GM23338 (cell line): Measurements from ENCODE around the gene RGSL1. TPM values are rescaled to one million over a fixed set of nuclear protein-coding genes. Genes with fewer than 3 reads are reported as not detected.

Experiments used
- ATAC-seq: fragments of 200-7000 bp; cut with Tn5 transposase; 3 replicates; pipeline ENCODE4 v1.9.1; 2020
- DNase-seq: peaks from one replicate; pipeline ENCODE4 v3.0.0-alpha.2; 2015; ENCODE audit warnings: low spot score
- H2AFZ ChIP-seq: fragments of 200-600 bp; sonication (generic); 2 replicates; pipeline ENCODE4 v1.8.0; 2016; ENCODE audit warnings: antibody characterized with exemption, mild to moderate bottlenecking, moderate library complexity
- H3F3A ChIP-seq: fragments of 200-600 bp; sonication (generic); replicated peaks from 2 replicates; pipeline ENCODE4 v1.8.0; 2017; ENCODE audit warnings: antibody characterized with exemption, mixed run types, low read depth
- H3K27ac ChIP-seq: fragments of 200-600 bp; sonication (generic); 2 replicates; pipeline ENCODE4 v1.6.1; 2016; ENCODE audit warnings: low read depth
- H3K27me3 ChIP-seq: fragments of 200-600 bp; sonication (generic); 2 replicates; pipeline ENCODE4 v1.8.0; 2016; ENCODE audit warnings: mild to moderate bottlenecking, mixed run types, moderate library complexity; ENCODE audit not compliant: insufficient read depth
- H3K36me3 ChIP-seq: fragments of 200-600 bp; sonication (generic); 2 replicates; pipeline ENCODE4 v1.8.0; 2016; ENCODE audit warnings: mild to moderate bottlenecking; ENCODE audit not compliant: insufficient read depth
- H3K4me1 ChIP-seq: fragments of 200-600 bp; sonication (generic); 2 replicates; pipeline ENCODE4 v1.8.0; 2016; ENCODE audit warnings: mild to moderate bottlenecking, moderate library complexity; ENCODE audit not compliant: insufficient read depth
- H3K4me2 ChIP-seq: fragments of 200-600 bp; sonication (generic); 2 replicates; pipeline ENCODE4 v1.7.1; 2017; ENCODE audit warnings: mixed run types
- H3K4me3 ChIP-seq: fragments of 200-600 bp; sonication (generic); 2 replicates; pipeline ENCODE4 v1.6.1; 2016; ENCODE audit warnings: mixed run types
- H3K79me2 ChIP-seq: fragments of 200-600 bp; sonication (generic); replicated peaks from 2 replicates; pipeline ENCODE4 v1.8.0; 2017; ENCODE audit warnings: mild to moderate bottlenecking; ENCODE audit not compliant: insufficient read depth
- H3K9me2 ChIP-seq: fragments of 200-600 bp; sonication (generic); 2 replicates; pipeline ENCODE4 v1.8.0; 2017; ENCODE audit not compliant: insufficient read depth
- H4K20me1 ChIP-seq: fragments of 200-600 bp; sonication (generic); replicated peaks from 2 replicates; pipeline ENCODE4 v1.8.0; 2017; ENCODE audit warnings: mild to moderate bottlenecking; ENCODE audit not compliant: insufficient read depth
- H3K27ac Mint-ChIP-seq: 2 replicates; pipeline ENCODE4 v1.8.0; 2020; ENCODE audit warnings: inconsistent platforms, mild to moderate bottlenecking, moderate library complexity, mixed read lengths
- H3K27me3 Mint-ChIP-seq: 3 replicates; pipeline ENCODE4 v1.8.0; 2022; ENCODE audit warnings: low read depth, mild to moderate bottlenecking, moderate library complexity, mixed read lengths, inconsistent platforms; ENCODE audit not compliant: insufficient read depth, poor library complexity
- H3K36me3 Mint-ChIP-seq: 3 replicates; pipeline ENCODE4 v1.8.0; 2021; ENCODE audit warnings: low read depth, mild to moderate bottlenecking, inconsistent platforms, moderate library complexity, mixed read lengths
- H3K4me1 Mint-ChIP-seq: 3 replicates; pipeline ENCODE4 v1.8.0; 2020; ENCODE audit warnings: mild to moderate bottlenecking, inconsistent platforms, mixed read lengths
- H3K4me3 Mint-ChIP-seq: 3 replicates; pipeline ENCODE4 v1.8.0; 2021; ENCODE audit warnings: moderate library complexity, mild to moderate bottlenecking, inconsistent platforms, mixed read lengths
- H3K9me3 Mint-ChIP-seq: 3 replicates; pipeline ENCODE4 v1.8.0; 2020; ENCODE audit warnings: moderate library complexity, mild to moderate bottlenecking, inconsistent platforms, mixed read lengths
- CREB1 ChIP-seq: fragments of 250-450 bp; sonication (Bioruptor Pico); IDR thresholded peaks from 2 replicates; pipeline ENCODE4 v1.5.0; 2020; ENCODE audit warnings: low read depth, mild to moderate bottlenecking, moderate library complexity
- CTCF ChIP-seq, 2 experiments: fragments of 200-600 bp in 1 of 2; sonication (generic) in 1 of 2; conservative IDR thresholded peaks; 2 replicates each; pipeline versions ENCODE4 v1.5.1 to v1.6.1; 2016 to 2017; ENCODE audit warnings: antibody characterized with exemption in 2 of 2, low read depth in 2 of 2, mild to moderate bottlenecking in 2 of 2, moderate library complexity in 1 of 2
- ETS1 ChIP-seq: IDR thresholded peaks from 2 replicates; pipeline ENCODE4 v1.6.1; 2016; ENCODE audit warnings: antibody characterized with exemption
- EZH2 ChIP-seq: fragments of 200-600 bp; sonication (generic); IDR thresholded peaks from one replicate; pipeline ENCODE4 v1.8.0; 2017; ENCODE audit warnings: antibody characterized with exemption, mild to moderate bottlenecking, low read depth; ENCODE audit not compliant: unreplicated experiment
- EZH2phosphoT487 ChIP-seq: fragments of 200-600 bp; sonication (generic); IDR thresholded peaks from one replicate; pipeline ENCODE4 v1.8.1; 2018; ENCODE audit warnings: antibody characterized with exemption; ENCODE audit not compliant: unreplicated experiment
- JUNB ChIP-seq: IDR thresholded peaks from one replicate; pipeline ENCODE4 v1.6.1; 2016; ENCODE audit warnings: antibody characterized with exemption; ENCODE audit not compliant: unreplicated experiment
- NANOG ChIP-seq: IDR thresholded peaks from 2 replicates; pipeline ENCODE4 v1.6.1; 2016; ENCODE audit warnings: antibody characterized with exemption, borderline replicate concordance
- POLR2AphosphoS5 ChIP-seq: IDR thresholded peaks from 2 replicates; pipeline ENCODE4 v1.6.1; 2016; ENCODE audit warnings: antibody characterized with exemption, low read depth
- STAT1 ChIP-seq: IDR thresholded peaks from one replicate; pipeline ENCODE4 v1.6.1; 2016; ENCODE audit warnings: antibody characterized with exemption; ENCODE audit not compliant: unreplicated experiment
- ZNF114 ChIP-seq: fragments of 250-450 bp; sonication (Bioruptor Pico); IDR thresholded peaks from 2 replicates; pipeline ENCODE4 v1.5.0; 2020; ENCODE audit warnings: mild to moderate bottlenecking, moderate library complexity
- ZNF331 ChIP-seq: fragments of 250-450 bp; sonication (Bioruptor Pico); IDR thresholded peaks from 2 replicates; pipeline ENCODE4 v1.5.0; 2020; ENCODE audit warnings: low read depth, mild to moderate bottlenecking, moderate library complexity
- ZNF462 ChIP-seq: fragments of 250-450 bp; sonication (Bioruptor Pico); IDR thresholded peaks from 2 replicates; pipeline ENCODE4 v1.5.0; 2020; ENCODE audit warnings: mild to moderate bottlenecking, moderate library complexity
- polyA plus RNA-seq: library from polyadenylated mRNA; unstranded; fragments of >200 nt; fragmentation: Nextera tagmentation; extraction: Ambion mirVana; gene quantifications from 2 replicates; pipeline ENCODE4 v1.2.1, GENCODE V29; 2016
- total RNA-seq: library from RNA; depleted of rRNA; stranded (reverse); fragments of >200 nt; shearing (Covaris generic); gene quantifications from 2 replicates; pipeline ENCODE4 v1.2.3, GENCODE V29; 2014
- TF ChIP-seq, protein P1 (sequence below): IDR thresholded peaks from one replicate; pipeline ENCODE4 v1.6.1; 2018; ENCODE audit warnings: antibody characterized with exemption; ENCODE audit not compliant: unreplicated experiment

The RGSL1 gene
- total and polyA plus RNA-seq, 2 experiments from 2014 or later = not detected

- Histone ChIP-seq H2AFZ (peak overlapping the region; percentile 83; the same call in 1 of the 2 replicates), H3K36me3 (no peaks in the 10 kb centered on the region), H3F3A (no peaks in the 10 kb centered on the region), H3K79me2 (no peaks in the 10 kb centered on the region), H3K4me2 (no peak overlapping the region), H3K9me2 (no peaks in the 10 kb centered on the region), H3K4me3 (no peak overlapping the region), H3K27ac (no peak overlapping the region), H3K27me3 (no peaks in the 10 kb centered on the region), H3K4me1 (no peaks in the 10 kb centered on the region), H4K20me1 (no peaks in the 10 kb centered on the region)
- no peak for DNase-seq
- Mint-ChIP-seq H3K9me3 (peaks cover 14% of the 10 kb centered on the region), H3K4me1 (0 out of 3 replicates have a peak, but pooled peaks cover 3% of the 10 kb centered on the region), H3K4me3 (no peak overlapping the region), H3K27me3 (no peaks in the 10 kb centered on the region), H3K36me3 (no peaks in the 10 kb centered on the region), H3K27ac (peak overlapping the region; percentile 18; the same call in 1 of the 2 replicates)
- TF ChIP-seq ZNF114 (CRISPR knock-in tag) (no peak), ETS1 (no peak), POLR2AphosphoS5 (no peak), EZH2phosphoT487 (no peak), NANOG (no peak), ZNF331 (CRISPR knock-in tag) (no peak), CREB1 (no peak), EZH2 (no peak), JUNB (no peak), STAT1 (no peak), CTCF (conservative IDR thresholded peaks at IDR 0.05; ENCODE audit: low read depth in 2 of 2) (no peak), ZNF462 (CRISPR knock-in tag) (no peak)
- TF ChIP-seq, protein P1, sequence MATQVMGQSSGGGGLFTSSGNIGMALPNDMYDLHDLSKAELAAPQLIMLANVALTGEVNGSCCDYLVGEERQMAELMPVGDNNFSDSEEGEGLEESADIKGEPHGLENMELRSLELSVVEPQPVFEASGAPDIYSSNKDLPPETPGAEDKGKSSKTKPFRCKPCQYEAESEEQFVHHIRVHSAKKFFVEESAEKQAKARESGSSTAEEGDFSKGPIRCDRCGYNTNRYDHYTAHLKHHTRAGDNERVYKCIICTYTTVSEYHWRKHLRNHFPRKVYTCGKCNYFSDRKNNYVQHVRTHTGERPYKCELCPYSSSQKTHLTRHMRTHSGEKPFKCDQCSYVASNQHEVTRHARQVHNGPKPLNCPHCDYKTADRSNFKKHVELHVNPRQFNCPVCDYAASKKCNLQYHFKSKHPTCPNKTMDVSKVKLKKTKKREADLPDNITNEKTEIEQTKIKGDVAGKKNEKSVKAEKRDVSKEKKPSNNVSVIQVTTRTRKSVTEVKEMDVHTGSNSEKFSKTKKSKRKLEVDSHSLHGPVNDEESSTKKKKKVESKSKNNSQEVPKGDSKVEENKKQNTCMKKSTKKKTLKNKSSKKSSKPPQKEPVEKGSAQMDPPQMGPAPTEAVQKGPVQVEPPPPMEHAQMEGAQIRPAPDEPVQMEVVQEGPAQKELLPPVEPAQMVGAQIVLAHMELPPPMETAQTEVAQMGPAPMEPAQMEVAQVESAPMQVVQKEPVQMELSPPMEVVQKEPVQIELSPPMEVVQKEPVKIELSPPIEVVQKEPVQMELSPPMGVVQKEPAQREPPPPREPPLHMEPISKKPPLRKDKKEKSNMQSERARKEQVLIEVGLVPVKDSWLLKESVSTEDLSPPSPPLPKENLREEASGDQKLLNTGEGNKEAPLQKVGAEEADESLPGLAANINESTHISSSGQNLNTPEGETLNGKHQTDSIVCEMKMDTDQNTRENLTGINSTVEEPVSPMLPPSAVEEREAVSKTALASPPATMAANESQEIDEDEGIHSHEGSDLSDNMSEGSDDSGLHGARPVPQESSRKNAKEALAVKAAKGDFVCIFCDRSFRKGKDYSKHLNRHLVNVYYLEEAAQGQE = no peak
- no peak for ATAC-seq
Observed at GRCh38 chr1:182460550-182460951, 10.6 kb downstream of the RGSL1 start.
